HG03064 (cell line): ENCODE measurements around the gene PLK5.
"Not testable (repeated sequence)": the region's sequence is repeated elsewhere in the genome, so short reads cannot be mapped to it uniquely, and the experiment has no call there.

ENCODE experiments used
- ATAC-seq: cut with Tn5 transposase; IDR thresholded peaks from one replicate; pipeline ENCODE4 v1.9.1; 2021; ENCODE audit warnings: low read depth; ENCODE audit not compliant: unreplicated experiment

The PLK5 gene

DNA sequence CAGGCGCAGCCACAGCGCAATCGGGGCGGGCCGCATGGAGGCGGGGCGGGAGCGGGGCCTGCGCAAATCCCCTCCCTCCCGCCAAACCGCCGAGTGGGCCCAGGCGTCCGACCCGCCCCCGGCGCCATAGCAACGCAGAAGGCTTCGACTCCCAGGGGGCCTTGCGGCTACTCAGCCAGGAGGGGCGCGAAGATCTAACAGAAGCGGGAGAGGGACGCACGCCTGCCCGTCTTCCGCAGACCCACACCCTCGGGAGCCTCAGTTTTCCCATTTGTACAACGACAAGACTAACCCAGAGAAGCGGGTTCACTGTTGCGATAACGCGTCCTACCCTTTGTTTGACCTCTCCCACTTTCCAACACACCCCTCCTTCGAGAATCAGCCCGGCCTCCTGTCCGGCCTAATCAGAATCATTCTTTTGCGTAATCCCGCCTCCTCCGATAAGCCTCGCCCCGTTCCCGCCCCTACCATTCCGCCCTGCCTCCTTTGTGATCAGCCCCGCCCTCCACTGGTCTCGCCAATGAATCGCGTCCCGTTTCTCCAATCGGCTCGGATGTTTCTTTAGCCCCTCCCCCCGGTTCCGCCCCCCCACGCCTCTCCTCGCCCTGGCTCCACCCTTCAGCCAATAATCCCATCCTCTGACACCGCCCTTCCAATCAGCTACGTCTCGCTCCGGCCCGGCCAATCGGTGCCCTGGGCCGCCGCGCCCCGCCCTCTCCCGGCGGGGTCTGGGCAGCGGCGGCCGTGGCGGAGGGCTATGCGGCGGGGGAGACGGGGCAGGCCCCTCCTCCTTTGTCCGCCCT is 33.4 kb upstream of the PLK5 start, which contains the start of gene PCSK4:
TSS of gene PCSK4 (minus strand) at position 40 of the 803 bp plus-strand sequence. CDS start at position 36, 4 bp downstream.
- peak; percentile 73 for ATAC-seq

DNA sequence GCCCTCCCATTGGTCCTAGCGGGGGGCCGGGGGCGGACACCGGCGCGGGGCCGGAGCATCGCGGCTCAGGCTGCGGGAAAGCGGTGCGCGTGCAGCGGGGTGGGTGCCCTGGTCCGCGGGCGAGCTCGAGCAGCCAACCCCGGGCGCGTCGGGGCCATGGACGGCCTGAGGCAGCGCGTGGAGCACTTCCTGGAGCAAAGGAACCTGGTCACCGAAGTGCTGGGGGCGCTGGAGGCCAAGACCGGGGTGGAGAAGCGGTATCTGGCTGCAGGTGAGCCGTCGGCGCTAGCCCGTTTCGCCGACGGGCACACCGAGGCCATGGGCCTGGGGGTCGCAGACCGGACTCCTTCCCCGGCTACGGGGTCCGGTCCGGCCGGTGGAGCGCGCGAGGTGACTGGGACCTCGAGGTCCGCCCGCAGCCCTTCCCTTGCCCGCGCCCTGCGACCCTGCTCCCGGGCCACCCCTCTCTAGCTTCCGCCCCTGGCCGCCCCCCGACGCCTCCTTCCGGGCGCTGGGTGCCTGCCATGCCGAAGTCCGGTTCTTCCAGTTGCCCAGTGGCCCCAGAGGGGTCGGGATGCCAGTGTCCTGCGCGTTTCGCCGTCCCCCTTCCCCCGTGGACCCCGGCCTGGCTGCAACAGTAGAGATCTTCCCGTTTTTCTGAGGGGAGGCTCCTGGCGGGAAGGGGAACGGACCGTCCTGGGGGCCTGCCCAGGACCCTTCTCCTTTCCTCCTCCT is 32.6 kb upstream of the PLK5 start, which contains the start of gene REEP6:
TSS of gene REEP6 (plus strand) at position 68 of the 735 bp plus-strand sequence. CDS start at position 157, 89 bp downstream.
- ATAC-seq = peak; percentile 7

DNA sequence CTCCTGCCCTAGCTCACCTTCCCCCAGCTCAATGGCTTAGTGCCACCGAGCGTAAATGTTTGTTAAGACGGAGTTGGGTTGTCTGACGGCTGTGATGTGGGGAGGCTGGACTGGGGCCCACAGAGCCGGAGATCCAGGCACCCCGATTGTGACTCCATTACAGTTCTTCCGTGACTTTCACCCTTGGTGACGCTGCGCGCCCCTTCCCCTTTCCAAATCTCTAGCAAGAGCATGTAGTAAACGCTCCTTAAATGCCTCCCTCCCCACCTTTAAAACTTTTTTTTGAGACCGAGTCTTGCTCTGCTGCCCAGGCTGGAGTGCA is 32.1 kb upstream of the PLK5 start:
- ATAC-seq = no peak

DNA sequence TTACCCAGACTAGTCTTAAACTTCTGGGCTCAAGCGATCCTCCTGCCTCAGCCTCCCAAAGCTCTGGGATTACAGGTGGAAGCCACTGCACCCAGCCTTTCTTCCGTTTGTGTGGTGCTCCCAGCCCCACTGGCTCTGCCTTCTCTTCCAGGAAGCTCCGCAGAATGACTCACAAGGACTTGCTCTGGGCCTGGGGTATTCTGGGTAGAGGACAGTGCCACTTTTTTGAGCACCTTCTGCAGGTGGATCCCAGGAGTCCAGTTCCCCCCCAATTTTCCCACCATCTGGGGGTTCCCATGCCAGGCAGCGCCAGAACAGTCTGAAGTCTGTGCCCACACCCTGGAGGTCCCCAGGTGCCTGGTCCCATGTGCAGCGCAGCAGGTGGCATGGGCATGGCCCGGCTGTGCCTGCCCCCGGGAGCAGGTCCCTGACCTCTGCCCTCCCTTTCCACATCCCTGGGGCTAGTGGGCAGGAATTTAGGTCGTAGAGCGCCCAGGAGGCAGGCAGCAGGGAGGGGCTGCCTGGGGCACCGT is 31.3 kb upstream of the PLK5 start:
- ATAC-seq = no peak

DNA sequence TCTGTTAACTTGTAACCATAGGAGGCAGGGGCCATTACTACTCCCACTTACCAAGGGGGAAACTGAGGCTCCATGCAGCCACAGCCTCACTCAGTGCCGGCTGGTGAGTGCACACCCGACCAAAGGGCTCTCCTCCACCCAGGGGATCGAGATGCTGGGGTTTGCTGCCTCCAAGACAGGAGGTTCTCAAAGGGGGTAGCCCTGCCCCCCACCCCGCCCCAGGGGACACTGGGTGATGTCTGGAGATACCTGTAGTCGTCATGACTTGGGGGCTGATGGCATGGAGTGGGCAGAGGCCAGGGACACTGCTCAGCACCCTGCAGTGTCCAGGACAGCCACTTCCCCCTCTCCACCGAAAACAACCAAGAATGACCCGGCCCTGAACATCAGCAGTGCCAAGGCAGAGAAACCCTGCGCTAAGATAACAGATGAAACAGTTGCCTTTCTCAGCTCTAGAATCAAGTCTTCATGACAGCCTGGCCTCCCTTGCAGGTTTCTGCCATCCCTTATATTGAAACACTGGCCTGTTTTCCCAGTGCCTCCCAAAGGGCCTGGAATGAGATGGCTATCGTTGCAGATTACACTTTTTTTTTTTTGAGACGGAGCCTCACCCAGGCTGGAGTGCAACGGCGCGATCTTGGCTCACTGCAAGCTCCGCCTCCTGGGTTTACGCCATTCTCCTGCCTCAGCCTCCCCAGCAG is 29.6 kb upstream of the PLK5 start:
- no peak for ATAC-seq

DNA sequence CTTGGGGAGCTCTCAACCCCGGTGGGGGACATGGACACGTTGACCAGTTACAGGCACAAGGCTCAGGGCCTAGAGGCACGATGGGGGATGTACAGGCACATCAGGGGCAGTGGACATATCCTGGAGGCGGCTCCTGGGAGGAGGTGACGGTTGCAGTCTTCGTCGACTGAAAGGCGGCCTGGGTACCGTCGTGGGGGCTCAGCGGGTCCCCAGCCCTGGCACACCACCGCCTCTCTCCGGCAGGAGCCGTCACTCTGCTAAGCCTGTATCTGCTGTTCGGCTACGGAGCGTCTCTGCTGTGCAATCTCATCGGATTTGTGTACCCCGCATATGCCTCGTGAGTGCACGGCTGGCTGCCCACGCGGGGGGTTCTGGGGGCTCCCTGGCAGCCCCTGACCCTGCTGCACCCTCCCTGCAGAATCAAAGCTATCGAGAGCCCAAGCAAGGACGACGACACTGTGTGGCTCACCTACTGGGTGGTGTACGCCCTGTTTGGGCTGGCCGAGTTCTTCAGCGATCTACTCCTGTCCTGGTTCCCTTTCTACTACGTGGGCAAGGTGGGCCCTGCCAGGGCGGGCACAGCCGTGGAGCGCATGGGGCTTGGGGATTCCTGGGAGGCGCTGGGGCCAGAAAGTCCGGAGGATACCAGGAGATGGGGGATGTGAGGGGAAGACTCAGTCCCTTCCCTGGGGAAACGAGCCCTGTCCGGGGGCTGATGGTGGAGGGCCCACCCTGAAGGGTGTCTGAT is 28.7 kb upstream of the PLK5 start:
- ATAC-seq = no peak

DNA sequence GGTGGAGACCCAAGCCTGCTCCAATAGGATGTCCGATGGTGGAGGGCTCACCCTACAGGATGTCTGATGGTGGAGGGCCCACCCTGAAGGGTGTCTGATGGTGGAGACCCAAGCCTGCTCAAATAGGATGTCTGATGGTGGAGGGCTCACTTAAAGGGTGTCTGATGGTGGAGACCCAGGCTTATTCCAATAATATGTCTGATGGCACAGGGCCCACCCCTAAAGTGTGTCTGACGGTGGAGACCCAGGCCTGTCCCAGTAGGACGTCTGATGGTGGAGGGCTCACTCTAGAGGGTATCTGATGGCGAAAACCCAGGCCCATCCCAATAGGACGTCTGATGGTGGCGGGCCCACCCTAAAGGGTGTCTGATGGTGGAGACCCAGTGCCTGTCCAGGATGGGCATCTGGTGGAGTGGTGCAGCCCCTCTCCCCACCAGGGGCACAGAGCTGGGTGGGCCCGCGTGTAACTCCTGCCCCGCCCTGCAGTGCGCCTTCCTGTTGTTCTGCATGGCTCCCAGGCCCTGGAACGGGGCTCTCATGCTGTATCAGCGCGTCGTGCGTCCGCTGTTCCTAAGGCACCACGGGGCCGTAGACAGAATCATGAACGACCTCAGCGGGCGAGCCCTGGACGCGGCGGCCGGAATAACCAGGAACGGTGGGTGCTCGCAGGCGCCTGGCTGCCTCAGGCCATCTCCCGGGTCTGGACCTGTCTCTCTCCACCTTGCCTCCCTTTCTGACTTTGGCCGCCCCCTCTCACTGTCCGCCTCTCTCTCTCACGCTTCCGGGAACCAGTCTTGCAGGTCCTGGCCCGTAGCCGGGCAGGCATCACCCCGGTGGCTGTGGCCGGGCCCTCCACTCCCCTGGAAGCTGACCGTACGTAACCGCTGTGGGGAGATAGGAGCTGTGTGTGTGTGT is 27.8 kb upstream of the PLK5 start:
- ATAC-seq = no peak

DNA sequence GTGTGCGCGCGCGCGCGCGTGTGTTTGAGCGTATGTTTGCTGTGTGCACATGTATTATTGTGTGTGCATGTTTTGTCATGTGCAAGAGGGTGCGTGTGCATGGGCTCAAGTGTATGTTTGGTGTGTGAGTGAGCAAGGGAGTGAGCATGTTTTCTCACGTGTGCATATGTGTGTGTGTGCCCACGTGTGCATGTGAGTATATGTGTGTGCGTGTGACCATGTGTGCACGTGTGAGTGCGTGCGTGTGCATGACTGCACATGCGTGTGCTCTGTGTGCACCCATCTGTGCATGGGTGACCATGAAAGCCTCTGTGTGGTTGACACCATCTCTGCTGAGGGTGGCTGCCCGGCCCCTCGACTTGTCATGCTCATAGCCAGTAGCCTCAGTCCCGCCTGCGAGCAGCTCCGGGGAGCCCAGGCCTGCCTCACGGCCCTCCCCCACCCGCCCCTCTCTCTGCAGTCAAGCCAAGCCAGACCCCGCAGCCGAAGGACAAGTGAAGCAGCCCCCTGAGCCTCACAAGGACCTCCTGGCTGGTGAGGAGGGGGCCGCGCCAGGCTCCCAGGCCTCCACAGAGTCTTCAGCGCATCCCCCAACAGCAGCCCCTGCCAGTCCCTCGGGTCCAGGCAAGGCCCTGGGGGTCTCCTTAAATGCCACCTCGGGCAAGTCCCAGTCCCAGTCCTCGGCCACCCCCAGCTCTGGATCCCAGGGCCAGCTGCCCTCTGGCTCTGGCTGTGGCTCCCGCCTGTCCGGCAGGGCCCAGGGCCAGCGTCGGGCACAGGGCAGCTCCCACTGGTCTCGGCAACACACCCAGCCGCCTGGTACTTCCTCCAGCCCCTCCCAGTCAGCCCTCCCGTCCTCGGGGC is 26.9 kb upstream of the PLK5 start:
- ATAC-seq = no peak

DNA sequence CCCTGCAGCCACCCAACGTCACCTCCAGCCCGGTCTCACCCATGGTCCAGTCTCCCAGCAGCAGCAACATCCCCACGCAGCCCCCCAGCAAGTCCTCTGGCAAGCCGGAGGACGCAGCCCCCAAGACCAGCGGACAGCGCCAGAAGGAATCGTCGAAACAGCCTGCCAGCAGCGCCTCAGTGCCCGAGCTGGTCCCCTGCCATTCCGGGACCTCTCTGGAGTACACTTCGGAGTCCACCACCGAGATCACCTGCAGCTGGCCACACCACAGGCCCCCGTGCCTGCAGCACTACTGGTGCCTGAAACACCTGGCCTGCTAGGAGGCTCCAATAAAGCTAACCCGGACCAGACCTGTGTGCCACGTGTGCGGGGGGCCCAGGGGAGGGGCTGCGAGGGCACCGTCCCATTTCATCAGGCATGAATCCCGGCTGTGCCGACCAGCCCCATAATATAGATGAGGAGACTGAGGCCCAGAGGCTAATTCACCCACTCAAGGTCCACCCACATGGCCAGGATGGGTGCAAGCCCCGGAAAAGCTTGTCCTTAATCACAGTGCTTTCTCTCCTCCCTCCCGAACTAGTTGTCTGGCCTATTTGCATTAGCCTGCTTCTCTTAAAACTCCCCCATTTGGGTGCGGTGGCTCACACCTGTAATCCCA is 26.2 kb upstream of the PLK5 start:
- no peak for ATAC-seq

DNA sequence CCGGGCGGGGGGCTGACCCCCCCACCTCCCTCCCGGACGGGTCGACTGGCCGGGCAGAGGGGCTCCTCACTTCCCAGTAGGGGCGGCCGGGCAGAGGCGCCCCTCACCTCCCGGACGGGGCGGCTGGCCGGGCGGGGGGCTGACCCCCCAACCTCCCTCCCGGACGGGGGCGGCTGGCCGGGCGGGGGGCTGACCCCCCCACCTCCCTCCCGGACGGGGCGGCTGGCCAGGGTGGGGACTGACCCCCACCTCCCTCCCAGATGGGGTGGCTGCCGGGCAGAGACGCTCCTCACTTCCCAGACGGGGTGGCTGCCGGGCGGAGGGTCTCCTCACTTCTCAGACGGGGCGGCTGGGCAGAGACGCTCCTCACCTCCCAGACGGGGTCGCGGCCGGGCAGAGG is 24.6 kb upstream of the PLK5 start:
- ATAC-seq = not testable (repeated sequence)

DNA sequence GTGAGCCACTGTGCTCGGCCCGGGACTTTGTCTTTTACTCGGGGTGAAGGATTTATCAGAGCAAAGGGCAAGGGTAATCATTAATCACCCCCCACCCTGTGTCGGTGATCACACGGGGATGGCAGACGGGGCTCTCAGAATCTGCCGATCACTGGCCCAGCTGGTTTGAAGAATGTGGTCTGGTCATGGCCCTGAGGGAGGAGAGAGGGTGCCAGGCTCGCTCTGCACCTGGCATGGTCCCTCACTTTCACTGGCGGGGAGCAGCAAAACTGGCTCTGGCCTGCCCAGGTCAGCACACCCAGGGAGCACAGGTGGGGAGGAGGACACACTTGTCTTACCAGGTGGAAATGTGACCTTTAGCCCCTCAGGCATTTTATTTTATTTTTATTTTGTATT is 22.7 kb upstream of the PLK5 start:
- no peak for ATAC-seq

DNA sequence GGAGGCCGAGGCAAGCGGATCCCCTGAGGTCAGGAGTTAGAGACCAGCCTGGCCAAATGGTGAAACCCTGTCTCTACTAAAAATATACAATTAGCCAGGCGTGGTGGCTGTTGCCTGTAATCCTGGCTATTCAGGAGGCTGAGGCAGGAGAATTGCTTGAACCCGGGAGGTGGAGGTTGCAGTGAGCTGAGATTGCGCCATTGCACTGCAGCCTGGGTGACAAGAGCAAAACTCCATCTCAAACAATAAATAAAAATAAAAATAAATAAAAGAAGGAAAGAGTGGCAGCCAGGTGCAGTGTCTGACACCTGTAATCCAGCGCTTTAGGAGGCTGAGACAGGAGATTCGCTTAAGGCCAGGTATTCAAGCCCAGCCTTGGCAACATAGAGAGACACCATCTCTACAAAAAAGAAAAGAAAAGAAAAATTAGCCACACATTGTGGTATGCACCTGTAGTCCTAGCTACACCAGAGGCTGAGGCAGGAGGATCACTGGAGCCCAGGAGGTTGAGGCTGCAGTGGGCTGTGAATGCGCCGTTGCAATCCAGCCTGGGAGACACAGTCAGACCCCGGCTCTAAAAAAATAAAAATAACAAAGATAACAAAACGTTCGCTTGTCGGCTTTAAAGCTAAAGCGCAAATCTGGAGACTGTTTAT is 21.3 kb upstream of the PLK5 start:
- no peak for ATAC-seq

DNA sequence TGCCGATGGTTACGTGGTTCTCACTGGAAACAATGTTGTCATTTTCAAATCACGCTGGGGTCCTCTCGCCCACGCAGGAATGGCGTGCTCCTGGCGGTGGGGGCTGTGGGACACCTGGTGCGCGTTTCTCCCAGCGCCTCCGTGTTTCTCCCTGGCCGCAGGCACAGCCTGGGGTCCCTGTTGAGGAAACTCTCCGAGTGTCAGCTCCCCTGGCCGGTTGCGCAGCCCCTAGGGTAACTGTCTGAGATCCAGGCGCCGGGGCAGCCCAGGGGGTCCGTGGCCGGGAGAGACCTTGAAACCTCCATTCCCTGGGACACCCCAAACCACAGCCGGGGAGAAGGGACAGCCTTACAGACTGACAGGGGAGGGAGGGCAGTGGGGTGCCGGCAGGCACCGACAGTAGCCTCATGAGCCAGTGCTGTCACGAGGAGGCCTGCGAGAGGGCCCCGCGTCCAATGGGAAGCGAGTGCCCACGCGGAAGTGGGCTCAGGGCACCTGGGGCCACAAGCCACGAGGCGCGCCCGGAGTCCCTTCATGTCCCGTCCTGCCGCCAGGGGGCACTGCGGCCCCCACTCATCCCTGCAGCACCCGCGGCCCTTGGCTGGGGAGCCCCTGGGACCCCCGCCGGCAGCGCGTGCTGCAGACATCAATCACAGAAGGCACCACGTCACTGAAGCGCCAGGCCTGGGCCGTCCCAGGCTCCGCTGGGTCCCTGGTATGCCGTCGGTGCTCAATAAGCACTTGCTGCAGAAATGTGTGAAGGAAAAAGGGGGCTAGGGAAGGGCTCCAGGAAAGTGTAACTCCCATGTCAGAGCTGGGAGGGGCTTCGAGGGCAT is 20.6 kb upstream of the PLK5 start:
- no peak for ATAC-seq

DNA sequence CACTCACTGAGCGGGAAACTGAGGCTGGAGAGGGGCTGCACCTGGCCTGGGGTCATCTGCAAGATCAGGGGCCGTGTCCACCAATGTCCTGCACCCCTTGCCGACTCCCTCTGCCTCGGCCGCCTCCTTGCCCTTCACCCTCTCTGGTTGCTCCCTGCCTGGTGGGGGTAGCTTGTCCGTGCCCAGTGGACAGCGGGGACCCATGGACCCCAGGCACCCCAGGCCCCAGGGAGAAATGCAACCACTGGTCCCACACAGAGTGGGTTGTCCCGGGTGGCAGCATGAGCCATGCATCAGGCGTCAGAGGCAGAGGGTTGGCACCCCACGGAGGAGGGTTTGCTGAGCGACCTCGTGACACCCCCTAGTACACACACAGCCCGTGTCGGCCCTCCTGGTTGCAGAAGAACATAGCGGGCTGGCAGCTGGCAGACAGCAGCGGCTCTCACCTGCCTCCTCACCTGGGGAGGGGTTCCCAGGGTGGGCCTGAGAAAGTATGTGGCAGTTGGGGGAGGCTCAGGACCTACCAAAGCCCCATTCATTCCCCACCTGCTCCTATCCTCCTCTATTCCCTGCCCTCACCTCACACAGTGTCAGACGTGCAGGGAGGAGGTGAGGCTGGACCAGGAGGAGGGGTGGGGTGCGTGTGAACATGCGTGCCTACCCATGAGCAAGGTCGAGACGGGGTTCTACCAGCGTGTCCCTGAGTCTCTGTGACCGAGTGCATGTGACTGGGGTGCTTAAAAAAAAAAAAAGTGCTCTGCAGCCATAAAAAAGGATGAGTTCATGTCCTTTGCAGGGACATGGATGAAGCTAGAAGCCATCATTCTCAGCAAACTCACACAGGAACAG is 19.7 kb upstream of the PLK5 start:
- ATAC-seq = no peak

DNA sequence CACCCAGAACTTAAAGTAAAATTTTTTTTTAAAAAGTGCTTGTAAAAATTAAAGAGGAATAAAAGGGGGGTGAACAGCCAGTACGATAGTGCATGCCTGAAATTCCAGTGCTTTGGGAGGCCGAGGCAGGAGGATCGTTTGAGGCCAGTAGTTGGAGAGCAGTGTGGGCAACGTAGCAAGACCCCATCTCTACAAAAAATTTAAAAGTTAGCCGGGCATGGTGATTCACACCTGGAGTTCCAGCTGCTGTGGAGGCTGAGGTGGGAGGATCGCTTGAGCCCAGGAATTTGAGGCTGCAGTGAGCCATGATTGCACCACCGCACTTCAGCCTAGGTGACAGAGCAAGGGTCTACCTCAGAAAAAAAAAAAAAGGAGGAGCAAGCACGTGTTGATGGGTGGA is 18.9 kb upstream of the PLK5 start:
- no peak for ATAC-seq
